Nephron progenitor cell (in vitro differentiated cells): ENCODE measurements around the gene GATC.
A peak's percentile ranks its signal among the peaks of the same experiment; 100 is the strongest.

Experiments
- DNase-seq: peaks from one replicate; pipeline ENCODE4 v3.0.0; 2021
- H3K27ac Mint-ChIP-seq: 2 replicates; pipeline ENCODE4 v1.8.0; 2021; ENCODE audit warnings: mild to moderate bottlenecking, moderate library complexity, mixed read lengths
- H3K27me3 Mint-ChIP-seq: 2 replicates; pipeline ENCODE4 v1.8.0; 2021; ENCODE audit warnings: mild to moderate bottlenecking, low read depth, mixed read lengths; ENCODE audit not compliant: poor library complexity
- H3K36me3 Mint-ChIP-seq: 2 replicates; pipeline ENCODE4 v1.8.0; 2021; ENCODE audit warnings: low read depth, mixed read lengths
- H3K4me1 Mint-ChIP-seq: 2 replicates; pipeline ENCODE4 v1.8.0; 2021; ENCODE audit warnings: mixed read lengths
- H3K4me3 Mint-ChIP-seq: 2 replicates; pipeline ENCODE4 v1.8.0; 2021; ENCODE audit warnings: mild to moderate bottlenecking, moderate library complexity, mixed read lengths
- H3K9me3 Mint-ChIP-seq: 2 replicates; pipeline ENCODE4 v1.8.0; 2021; ENCODE audit warnings: mild to moderate bottlenecking, moderate library complexity, mixed read lengths
- CTCF ChIP-seq: fragments of 200-600 bp; sonication (generic); IDR thresholded peaks from 2 replicates; pipeline ENCODE4 v1.5.0; 2021; ENCODE audit warnings: antibody characterized with exemption

The GATC gene

GRCh38 chr12:120428597-120429229, 17.5 kb upstream of the GATC start:
- Mint-ChIP-seq H3K27me3 (peaks cover 25% of the 10 kb centered on the region), H3K9me3 (no peaks in the 10 kb centered on the region), H3K4me1 (peaks cover 10% of the 10 kb centered on the region), H3K27ac (no peak overlapping the region), H3K36me3 (no peaks in the 10 kb centered on the region), H3K4me3 (no peak overlapping the region)
- no peak for TF ChIP-seq CTCF
- DNase-seq, result no peak

- no peaks in the 10 kb centered on the region for H3K9me3 Mint-ChIP-seq
- H3K27ac Mint-ChIP-seq, result no peak overlapping the region
- H3K4me1 Mint-ChIP-seq, result peaks cover 10% of the 10 kb centered on the region
- DNase-seq, result no peak
- peaks cover 27% of the 10 kb centered on the region for H3K27me3 Mint-ChIP-seq
- TF ChIP-seq CTCF, result no peak
- H3K36me3 Mint-ChIP-seq, result no peaks in the 10 kb centered on the region
- H3K4me3 Mint-ChIP-seq, result no peak overlapping the region
Observed at GRCh38 chr12:120429368-120429767, 16.9 kb upstream of the GATC start.

- peaks cover 23% of the 10 kb centered on the region for H3K4me1 Mint-ChIP-seq
- no peak overlapping the region for H3K4me3 Mint-ChIP-seq
- peaks cover 18% of the 10 kb centered on the region for H3K27me3 Mint-ChIP-seq
- no peak for TF ChIP-seq CTCF
- no peaks in the 10 kb centered on the region for H3K9me3 Mint-ChIP-seq
- DNase-seq, result no peak
- no peaks in the 10 kb centered on the region for H3K36me3 Mint-ChIP-seq
- H3K27ac Mint-ChIP-seq, result no peak overlapping the region
Observed at GRCh38 chr12:120432772-120433525, 13.3 kb upstream of the GATC start.

- H3K9me3 Mint-ChIP-seq, result no peaks in the 10 kb centered on the region
- peak; percentile 93 for DNase-seq
- peaks cover 4% of the 10 kb centered on the region for H3K27me3 Mint-ChIP-seq
- H3K4me1 Mint-ChIP-seq, result peaks cover 33% of the 10 kb centered on the region
- peaks cover 22% of the 10 kb centered on the region for H3K36me3 Mint-ChIP-seq
- peak within 1 kb of the TSS; percentile 92 for H3K27ac Mint-ChIP-seq
- peak within 1 kb of the TSS; percentile 96 for H3K4me3 Mint-ChIP-seq
- no peak for TF ChIP-seq CTCF
Observed at GRCh38 chr12:120437735-120438494, 8.3 kb upstream of the GATC start, which contains the start of gene COX6A1. Gene COX6A1 (plus strand): TSS chr12:120438113. CDS start chr12:120438127, 14 bp downstream.

GRCh38 chr12:120438495-120439198, 7.6 kb upstream of the GATC start:
- Mint-ChIP-seq H3K4me3 (peak overlapping the region; percentile 96), H3K27me3 (peaks cover 2% of the 10 kb centered on the region), H3K36me3 (peaks cover 23% of the 10 kb centered on the region), H3K27ac (peak overlapping the region; percentile 92), H3K4me1 (peaks cover 34% of the 10 kb centered on the region), H3K9me3 (no peaks in the 10 kb centered on the region)
- DNase-seq, result no peak
- TF ChIP-seq CTCF, result no peak
